ENCODE data around the gene KRABD2.

GRCh38 chr17:8345951-8346665 is 30.4 kb downstream of the KRABD2 start:
- no peak for TF ChIP-seq CTCF (conservative IDR thresholded peaks at IDR 0.05; ENCODE audit: low read length)
- no peak for TF ChIP-seq EZH2phosphoT487 (IDR thresholded peaks at IDR 0.05; ENCODE audit: borderline replicate concordance, low read depth, low read length)

Data from OCI-LY7 (cell line).